GM20000 (cell line): Measurements from ENCODE around the gene CCDC97.

Experiments used
- DNase-seq: peaks from one replicate; pipeline ENCODE4 v3.0.0; 2012; ENCODE audit warnings: low spot score
- CTCF ChIP-seq: IDR thresholded peaks from 2 replicates; pipeline ENCODE4 v1.5.1; 2012; ENCODE audit warnings: mild to moderate bottlenecking, control low read depth; ENCODE audit errors: extremely low read depth, missing control alignments

Gene CCDC97

GRCh38 chr19:41321600-41322270 is 11.8 kb downstream of the CCDC97 start:
- TF ChIP-seq CTCF, result peak; percentile 17
- DNase-seq, result peak; percentile 66

GRCh38 chr19:41322451-41322850 is 12.5 kb downstream of the CCDC97 start:
- no peak for DNase-seq
- no peak for TF ChIP-seq CTCF

- DNase-seq, result no peak
- TF ChIP-seq CTCF, result no peak
Measured at GRCh38 chr19:41323023-41323422, 13.1 kb downstream of the CCDC97 start.

- no peak for DNase-seq
- TF ChIP-seq CTCF, result no peak
Measured at GRCh38 chr19:41323430-41324125, 13.6 kb downstream of the CCDC97 start.

DNA sequence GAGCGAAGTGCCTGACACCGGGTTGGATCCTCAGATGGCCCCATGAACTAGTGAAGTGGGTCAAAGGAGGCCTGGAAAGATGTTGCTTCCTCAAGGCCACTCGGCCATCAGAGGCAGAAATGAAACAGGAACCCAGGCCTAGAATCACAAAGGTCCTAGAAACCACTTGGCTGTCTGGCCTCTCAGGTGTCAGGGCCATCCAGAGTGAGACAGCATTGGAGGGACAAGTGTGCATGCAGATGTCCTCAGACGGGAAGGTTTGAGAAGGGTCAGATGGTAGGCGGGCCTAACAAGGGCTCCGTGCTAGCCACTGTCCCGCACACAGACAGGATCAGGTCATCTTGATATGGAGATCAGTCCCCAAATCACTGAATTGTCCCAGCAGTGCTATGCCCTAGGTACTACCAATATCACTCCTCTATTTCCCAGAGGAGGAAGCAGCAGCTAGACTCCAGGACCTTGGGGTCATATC is 14.3 kb downstream of the CCDC97 start:
- TF ChIP-seq CTCF, result no peak
- DNase-seq, result no peak

DNA sequence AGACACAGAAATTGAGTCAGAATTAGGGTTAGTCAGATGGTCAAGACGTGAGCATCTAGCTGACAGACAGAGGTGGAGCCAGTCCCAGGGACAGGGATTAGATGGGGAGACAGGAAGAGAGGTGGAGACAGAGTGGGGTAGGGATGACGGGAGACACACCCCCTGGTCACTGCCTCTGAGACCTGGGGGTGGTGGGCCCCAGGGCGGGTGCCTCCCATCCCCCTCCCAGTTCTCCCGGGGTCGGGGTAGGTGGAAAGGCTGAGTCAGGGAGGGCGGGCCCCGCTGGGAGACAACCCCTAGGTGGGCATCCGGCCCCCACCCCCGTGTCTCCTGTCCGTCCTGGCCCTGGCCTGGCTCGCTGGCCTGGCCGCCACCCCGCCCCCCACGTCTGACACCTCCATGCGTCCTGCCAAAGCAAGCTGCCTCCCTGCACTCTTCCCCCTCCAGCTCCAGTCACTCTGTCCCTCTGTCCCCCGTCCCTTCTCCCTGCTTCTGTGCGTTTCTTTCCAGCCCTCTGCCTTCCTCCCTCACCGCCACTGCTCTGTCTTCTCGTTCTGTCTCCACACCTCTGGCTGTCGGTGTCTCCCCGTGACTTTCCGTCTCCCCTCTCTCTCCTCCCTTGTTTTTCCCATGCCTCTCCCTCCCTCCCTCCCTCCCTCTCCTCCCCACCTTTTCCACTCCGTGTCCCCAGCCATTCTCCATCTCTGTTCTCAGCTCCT is 15.1 kb downstream of the CCDC97 start:
- DNase-seq, result no peak
- TF ChIP-seq CTCF, result no peak

GRCh38 chr19:41325640-41325946 is 15.6 kb downstream of the CCDC97 start:
- TF ChIP-seq CTCF, result no peak
- DNase-seq, result no peak
